Epithelial cell of proximal tubule (primary cell): ENCODE data around the gene TNRC6A. TPM values are rescaled to one million over a fixed set of nuclear protein-coding genes. Genes with fewer than 3 reads are reported as not detected.

Source experiments
- DNase-seq: peaks from one replicate; pipeline ENCODE4 v3.0.0-alpha.2; 2011; ENCODE audit warnings: low read depth
- H3K4me3 ChIP-seq: 2 replicates; pipeline ENCODE4 v1.5.1; 2011; ENCODE audit warnings: low read depth, mild to moderate bottlenecking, low read length
- total RNA-seq: library from RNA; depleted of rRNA; stranded (reverse); fragments of >200 nt; gene quantifications from 2 replicates; pipeline ENCODE4 v1.2.3, GENCODE V29; 2015
- TF ChIP-seq, protein P1 (sequence below): conservative IDR thresholded peaks from 2 replicates; pipeline ENCODE4 v1.5.1; 2012; ENCODE audit warnings: low read depth, mild to moderate bottlenecking, low read length

TNRC6A gene
- total RNA-seq, 1 donor from 2014 or later: 13.6 TPM

DNA sequence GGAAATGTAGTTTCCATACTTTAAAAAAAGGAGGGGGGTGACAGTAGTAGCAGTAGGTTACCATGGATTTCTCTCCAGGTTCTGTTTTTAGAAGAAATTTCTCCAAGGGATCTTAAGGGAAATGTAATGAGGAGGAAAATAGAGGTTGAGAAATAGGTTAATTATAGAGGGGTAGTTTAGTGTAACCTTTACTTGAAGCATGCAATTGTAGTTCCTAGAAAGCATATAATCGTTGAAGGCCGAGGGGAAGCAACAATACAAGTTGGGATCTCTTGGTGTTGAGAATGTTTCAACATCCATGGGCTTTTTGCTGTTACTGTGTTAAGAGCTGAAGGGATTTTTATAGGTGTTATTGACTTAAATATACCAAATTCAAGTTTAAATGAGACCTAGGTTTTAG is 25.1 kb downstream of the TNRC6A start:
- no peak overlapping the region for H3K4me3 ChIP-seq
- no peak for DNase-seq
- TF ChIP-seq, protein P1, sequence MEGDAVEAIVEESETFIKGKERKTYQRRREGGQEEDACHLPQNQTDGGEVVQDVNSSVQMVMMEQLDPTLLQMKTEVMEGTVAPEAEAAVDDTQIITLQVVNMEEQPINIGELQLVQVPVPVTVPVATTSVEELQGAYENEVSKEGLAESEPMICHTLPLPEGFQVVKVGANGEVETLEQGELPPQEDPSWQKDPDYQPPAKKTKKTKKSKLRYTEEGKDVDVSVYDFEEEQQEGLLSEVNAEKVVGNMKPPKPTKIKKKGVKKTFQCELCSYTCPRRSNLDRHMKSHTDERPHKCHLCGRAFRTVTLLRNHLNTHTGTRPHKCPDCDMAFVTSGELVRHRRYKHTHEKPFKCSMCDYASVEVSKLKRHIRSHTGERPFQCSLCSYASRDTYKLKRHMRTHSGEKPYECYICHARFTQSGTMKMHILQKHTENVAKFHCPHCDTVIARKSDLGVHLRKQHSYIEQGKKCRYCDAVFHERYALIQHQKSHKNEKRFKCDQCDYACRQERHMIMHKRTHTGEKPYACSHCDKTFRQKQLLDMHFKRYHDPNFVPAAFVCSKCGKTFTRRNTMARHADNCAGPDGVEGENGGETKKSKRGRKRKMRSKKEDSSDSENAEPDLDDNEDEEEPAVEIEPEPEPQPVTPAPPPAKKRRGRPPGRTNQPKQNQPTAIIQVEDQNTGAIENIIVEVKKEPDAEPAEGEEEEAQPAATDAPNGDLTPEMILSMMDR: no peak

DNA sequence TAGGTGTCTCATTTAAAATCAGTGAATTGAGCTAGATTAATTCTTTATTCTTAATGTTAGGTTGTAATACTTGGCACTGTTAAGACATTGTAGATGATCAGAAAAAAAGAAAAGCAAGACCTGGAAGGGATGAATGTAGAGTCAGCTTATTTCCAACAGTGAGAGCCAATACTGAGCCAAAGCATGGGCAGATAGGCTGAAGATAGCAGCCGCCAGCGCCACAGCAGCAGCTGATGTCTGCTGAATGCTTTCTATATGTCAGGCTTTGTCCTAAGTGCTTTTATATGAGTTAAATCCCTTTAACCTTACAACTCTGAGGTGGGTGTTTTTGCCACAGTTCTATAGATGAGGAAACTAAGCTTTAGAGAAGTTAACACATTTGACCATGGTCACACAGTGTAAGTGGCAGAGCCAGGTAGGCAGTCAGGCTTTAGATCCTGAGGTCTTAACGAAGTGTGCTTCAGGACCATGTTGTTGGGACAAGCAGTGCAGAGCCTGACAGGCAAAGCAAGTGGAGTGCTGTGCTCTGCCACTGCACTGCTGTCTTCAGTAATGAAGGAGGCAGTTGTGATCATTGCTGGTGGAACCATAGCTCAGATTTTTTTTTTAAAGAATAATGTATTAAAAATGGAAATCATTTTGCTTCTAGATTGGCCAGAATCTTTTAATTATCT is 25.9 kb downstream of the TNRC6A start:
- TF ChIP-seq, protein P1: no peak
- DNase-seq: no peak
- H3K4me3 ChIP-seq: no peak overlapping the region

DNA sequence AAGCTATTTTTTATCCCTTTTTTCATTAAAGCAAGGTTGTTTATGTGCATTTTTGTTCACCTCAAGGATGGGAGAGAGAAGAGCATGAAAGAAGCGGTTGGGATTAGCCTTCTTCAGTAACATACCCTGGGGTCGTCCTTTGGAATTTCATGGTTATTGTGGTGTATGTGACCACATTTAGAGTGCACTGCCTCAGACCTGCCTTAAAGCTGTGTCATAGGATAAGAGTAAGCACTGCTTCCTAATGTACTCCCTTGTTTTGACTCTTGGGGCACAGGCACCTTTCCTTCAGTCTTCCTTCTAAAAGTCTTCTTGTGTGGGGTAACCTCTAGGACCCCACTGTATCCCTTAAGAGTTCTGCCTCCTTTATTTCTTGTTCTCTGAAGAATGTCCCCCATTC is 28.9 kb downstream of the TNRC6A start:
- no peak for DNase-seq
- TF ChIP-seq, protein P1: no peak
- H3K4me3 ChIP-seq: no peak overlapping the region

DNA sequence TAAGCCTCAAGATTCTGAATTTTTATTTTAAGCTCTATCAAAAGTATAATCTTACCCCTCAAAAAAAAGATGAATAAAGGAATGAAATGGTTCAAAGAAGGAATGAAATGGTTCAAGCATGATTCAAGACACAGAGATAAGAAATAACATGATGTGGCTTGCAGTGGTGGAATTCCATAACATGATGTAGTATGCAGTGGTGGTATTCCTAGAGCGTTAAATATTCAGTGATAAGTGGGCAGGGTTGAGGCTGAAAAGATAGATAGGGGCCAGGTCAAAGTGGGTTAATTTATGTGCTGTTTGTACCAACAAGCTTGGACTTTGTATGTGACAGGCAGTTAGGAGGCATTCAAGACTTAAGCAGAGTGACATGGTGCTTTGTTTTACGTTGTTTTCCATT is 29.6 kb downstream of the TNRC6A start:
- no peak for DNase-seq
- TF ChIP-seq, protein P1: no peak
- H3K4me3 ChIP-seq: no peak overlapping the region

DNA sequence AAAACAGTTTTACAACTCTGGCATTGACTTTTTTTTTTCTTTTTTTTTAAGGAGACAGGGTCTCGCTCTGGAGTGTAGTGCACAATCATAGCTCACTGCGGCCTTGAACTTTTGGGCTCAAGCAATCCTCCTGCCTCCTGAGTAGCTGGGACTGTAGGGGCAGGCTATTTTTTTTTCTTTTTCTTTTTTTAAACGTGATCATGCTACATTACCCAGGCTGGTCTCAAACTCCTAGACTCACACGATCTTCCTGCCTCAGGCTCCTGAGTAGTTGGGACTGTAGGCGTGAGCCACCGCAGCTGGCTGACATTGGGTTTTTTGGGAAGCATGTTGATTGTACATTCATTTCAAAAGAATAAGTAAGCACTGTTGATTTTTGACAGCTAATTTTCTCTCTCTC is 32.1 kb downstream of the TNRC6A start:
- TF ChIP-seq, protein P1: no peak
- H3K4me3 ChIP-seq: no peak overlapping the region
- DNase-seq: no peak

DNA sequence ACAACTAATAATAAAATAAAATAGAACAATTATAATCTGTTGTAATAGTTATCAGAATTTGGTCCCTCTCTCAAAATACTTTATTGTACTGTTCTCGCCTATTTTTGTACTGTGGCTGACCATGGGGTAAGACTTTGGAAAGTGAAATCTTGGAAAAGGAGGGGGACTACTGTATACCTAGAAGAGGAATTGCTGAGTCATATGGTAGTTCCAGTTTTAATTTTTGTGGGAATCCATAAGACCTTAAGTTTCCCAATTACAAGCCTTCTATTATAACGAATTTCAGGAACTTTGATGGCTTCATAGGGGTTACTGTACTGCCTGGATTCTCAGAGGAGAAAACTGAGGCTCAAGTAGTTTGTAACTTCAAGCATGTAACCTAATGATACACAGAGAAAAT is 35.5 kb downstream of the TNRC6A start:
- TF ChIP-seq, protein P1: no peak
- H3K4me3 ChIP-seq: no peak overlapping the region
- no peak for DNase-seq

DNA sequence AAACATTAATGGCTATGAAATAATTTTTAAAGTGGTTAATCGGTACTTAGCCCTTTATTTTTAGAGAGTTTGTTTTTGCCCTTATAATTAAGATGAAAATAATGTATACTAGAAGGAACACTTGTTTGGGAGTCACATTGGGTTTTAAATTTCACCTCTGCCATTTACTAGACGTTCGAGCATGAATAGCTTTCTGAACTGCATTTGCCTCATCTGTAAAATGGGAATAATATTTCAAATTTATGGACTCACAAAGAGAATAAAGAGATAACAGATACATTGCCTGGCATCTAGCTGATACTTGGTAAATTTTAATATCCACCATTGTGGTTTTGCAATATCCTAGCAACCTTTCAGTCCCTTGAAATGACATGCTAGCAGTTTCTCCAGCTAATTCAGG is 36.6 kb downstream of the TNRC6A start:
- TF ChIP-seq, protein P1: no peak
- DNase-seq: no peak
- H3K4me3 ChIP-seq: no peak overlapping the region
